AG09319 (cell line): ENCODE data around the gene ENOX2.
"Not testable (repeated sequence)": the region's sequence is repeated elsewhere in the genome, so short reads cannot be mapped to it uniquely, and the experiment has no call there.

Source experiments
- DNase-seq: peaks from one replicate; pipeline ENCODE4 v3.0.0-alpha.2; 2010; ENCODE audit warnings: low read depth; ENCODE audit errors: extremely low read depth
- CTCF ChIP-seq: IDR thresholded peaks from 2 replicates; pipeline ENCODE4 v1.5.1; 2011; ENCODE audit warnings: low read depth, mild to moderate bottlenecking, inconsistent platforms, low read length, moderate library complexity

The ENOX2 gene

GRCh38 chrX:130714665-130715064 is 188.3 kb downstream of the ENOX2 start:
- TF ChIP-seq CTCF = no peak
- DNase-seq = no peak

- no peak for TF ChIP-seq CTCF
- no peak for DNase-seq
Measured at GRCh38 chrX:130714135-130714534, 188.9 kb downstream of the ENOX2 start.

GRCh38 chrX:130709178-130709577 is 193.8 kb downstream of the ENOX2 start:
- DNase-seq = not testable (repeated sequence)

DNA sequence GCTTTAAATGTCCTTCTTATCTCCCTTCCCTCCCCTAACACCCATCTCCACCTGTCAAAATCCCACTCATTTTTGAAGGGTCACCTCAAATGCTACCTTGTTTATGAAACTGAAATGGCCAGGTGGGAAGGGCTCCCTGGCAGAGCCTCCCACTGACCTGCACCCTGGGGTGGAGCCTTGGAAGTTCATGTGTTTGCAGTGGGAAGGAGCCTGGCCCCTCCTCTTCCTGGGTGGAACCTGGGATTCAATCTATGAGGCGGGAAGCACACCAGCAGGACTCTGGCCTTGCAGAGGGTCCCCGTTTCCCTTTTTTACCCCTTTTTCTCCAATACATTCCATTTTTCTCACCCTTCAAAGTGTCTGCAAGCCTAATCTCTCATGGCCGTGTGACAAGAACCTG is 197.4 kb downstream of the ENOX2 start:
- no peak for TF ChIP-seq CTCF
- DNase-seq = no peak

GRCh38 chrX:130704053-130705038 is 198.7 kb downstream of the ENOX2 start:
- DNase-seq = no peak
- no peak for TF ChIP-seq CTCF

DNA sequence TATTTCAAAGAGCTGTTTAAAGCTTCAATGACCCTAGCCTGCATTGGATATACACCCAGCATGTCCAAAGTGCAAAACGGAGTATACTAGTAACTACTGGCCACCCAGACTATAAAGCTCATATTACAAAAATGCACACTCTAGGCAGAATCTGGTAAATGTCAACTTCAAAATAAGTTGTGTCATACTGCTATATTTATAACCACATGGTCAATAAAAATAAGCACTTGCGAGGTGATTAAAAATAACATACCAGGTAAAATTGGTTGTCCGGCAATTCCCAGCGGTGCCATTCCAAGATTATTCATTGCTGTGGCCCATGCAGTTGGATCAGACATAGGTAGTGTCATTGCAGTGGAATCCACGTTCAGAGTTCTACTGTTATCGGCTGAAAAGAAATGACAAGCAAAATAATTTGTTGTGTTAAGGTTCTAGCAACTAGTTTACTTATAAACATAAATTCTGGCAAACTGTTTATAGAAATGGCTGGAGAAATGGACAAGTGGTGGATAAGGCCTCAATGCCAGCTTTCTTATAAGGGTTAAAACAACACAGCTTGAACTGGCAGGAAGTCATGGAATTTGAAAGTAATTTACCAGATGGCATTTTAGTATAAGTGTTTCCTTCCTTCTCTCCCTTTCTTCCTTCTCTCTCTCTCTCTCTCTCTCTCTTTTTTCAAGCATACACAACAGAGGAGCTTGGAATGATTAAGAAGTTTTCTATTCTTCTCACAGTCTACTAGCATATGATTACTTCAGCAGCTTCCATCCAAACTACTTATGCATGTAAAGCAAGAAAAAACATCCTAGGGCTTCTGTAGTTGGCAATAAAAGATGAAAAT is 199.9 kb downstream of the ENOX2 start:
- no peak for DNase-seq

DNA sequence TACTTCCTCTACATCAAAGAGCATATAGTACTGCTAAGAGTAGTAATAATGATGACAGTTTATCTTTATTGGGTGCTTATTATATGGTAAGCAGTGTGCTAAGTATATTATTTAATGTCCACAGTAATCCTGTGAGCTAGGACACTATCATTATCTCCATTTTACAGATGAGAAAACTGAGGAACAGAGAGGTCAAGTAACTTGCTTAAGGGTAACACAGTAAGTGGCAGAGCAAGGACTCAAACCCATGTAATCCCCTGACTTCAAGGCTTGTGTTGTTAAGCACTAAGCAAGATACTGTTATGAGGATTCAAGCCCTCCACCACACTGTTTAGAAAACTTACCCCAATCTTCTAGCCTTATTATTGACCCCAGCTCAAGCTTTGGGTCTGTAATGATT is 202.4 kb downstream of the ENOX2 start:
- TF ChIP-seq CTCF = no peak
- DNase-seq = no peak

More for the DNA sequence above, 199.9 kb downstream of the ENOX2 start:
- no peak for TF ChIP-seq CTCF
